DLD1 (cell line): ENCODE results near the gene ZFP28.

Experiments
- in situ Hi-C: cut with HindIII; loops from 2 replicates; pipeline ENCODE4 v1.10.0; 2017; ENCODE audit warnings: low sequenced_read_pairs

ZFP28 gene

DNA sequence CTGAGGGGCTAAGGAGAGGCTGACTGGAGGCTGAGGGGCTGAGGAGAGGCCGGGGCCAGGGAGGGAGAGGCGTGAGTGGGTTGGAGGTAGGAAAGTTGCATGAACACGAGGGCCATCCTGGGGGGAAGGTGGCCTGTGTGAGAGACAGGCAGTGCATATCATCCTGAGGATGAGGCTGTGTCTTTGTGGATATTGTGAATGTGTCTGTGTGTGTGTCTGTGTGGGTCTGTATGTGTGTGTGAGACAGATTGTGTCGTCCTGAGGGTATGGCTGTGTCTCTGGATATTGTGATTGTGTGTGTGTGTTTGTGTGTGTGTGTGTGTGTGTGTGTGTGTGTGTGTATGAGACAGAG lies 56.8 kb downstream of the ZFP28 start:
- in situ Hi-C loops = no loop called here

DNA sequence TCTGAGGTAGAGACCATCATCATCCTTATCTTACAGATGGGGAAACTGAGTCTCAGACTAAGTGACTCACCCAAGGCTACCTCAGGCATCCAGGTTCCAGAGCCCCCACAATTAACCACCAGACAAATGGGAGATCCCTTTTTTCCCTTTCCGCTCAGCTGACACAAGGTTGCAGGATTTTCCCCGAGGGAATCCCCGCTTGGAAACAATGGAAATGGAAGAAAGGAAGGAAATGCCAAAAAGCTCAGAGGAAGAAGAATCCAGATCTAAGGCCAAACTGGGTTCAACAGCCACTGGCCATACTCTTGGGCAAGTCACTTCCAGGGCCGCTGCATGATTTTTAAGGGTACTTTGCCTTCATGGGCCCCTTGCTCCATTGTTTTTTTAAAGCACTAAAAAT lies 57.9 kb downstream of the ZFP28 start:
- in situ Hi-C loops = no loop called here

DNA sequence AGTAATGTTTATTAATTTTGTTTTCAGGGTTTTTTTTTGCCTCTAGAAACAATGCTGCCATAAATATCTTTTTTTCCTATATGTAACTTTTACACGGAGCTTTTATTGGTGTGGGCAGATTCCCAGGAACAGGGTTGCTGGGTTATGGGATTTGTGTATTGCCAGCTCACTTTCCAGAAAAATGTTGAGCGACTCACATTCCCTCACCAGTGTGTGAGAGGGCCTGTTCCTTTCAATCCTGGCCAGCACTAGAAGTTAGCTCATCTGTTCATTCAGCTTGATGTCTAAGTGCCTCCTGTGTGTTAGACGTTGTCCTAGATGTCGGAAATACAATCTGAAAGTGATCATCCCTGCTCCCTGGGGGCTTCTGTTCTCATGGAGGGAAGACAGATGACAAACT lies 58.9 kb downstream of the ZFP28 start:
- in situ Hi-C loops = no loop called here

DNA sequence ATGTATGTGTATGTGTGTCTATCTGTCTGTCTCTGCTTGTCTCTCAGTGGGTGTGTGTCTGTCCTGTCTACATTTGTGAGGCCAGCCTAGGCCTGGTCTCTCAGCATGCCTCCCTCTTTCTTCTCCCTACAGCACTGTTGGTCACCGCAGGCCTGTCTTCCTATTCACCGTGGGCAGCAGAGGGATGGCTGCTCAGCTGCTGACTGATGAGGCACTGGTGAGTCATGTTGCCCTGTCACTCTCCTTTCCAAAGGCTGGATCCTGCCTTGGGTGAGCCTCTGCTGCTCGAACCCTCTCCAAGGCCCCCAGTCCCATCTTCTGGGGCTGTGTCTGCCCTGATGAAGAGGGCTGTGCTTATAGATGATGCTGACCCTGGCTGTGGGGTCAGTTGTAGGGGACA lies 62.6 kb downstream of the ZFP28 start:
- in situ Hi-C loops = no loop called here

DNA sequence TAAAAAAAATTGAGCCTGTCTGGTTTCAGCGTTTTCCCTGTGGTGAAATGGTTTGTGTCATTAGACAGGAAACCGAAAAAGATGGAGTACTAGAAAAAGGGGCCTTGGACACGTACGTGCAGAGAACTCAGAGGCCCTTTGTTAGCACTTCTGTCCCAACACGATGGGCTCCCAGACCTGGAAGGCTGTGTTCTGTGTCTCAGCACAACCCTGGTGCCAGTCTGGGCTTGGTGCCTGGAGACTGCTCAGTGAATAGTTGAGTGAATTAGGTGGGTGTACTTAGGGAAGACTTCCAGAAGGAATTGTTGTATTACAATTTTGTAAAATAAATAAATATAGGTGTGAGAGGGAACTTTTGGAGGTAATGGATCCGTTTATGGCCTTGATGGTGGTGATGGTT lies 65.1 kb downstream of the ZFP28 start:
- in situ Hi-C loops = no loop called here
